Prostate gland (tissue), 2 donors: ENCODE measurements around the gene FXYD7.
A peak's percentile ranks its signal among the peaks of the same experiment; 100 is the strongest.

Experiments
- CTCF ChIP-seq, 4 experiments: fragments of 200-600 bp in 2 of 4; fragments of 450-650 bp in 2 of 4; sonication (generic) in 2 of 4; IDR thresholded peaks; 1 replicate in 3 of 4; 2 replicates in 1 of 4; pipeline ENCODE4 v1.5.1; 2016 to 2019; ENCODE audit warnings: antibody characterized with exemption in 4 of 4, mild to moderate bottlenecking in 2 of 4, moderate library complexity in 2 of 4
- POLR2A ChIP-seq: fragments of 450-650 bp; IDR thresholded peaks from one replicate; pipeline ENCODE4 v1.6.1; 2016; ENCODE audit warnings: antibody characterized with exemption, mild to moderate bottlenecking
- POLR2AphosphoS5 ChIP-seq: sonication (generic); formaldehyde crosslinking; IDR thresholded peaks from one replicate; pipeline ENCODE4 v1.6.1; 2017; ENCODE audit warnings: antibody characterized with exemption

GRCh38 chr19:35115177-35115951 is 27.7 kb upstream of the FXYD7 start, which contains the start of gene FXYD3:
- TF ChIP-seq CTCF (IDR thresholded peaks at IDR 0.05) (no peak), POLR2A (peak; percentile 34), POLR2AphosphoS5 (no peak)
